HEK293 (cell line): ENCODE measurements around the gene THSD4.

Experiments
- CTCF ChIA-PET: fragments of 350-600 bp; formaldehyde crosslinking; extraction: SDS; loops from one replicate; lab custom pipeline; 2021; ENCODE audit warnings: antibody characterized with exemption; lab: Yijun Ruan, JAX
- POLR2A ChIA-PET: fragments of 300-600 bp; formaldehyde crosslinking; extraction: SDS; loops from one replicate; lab custom pipeline; 2020; ENCODE audit warnings: antibody characterized with exemption, inconsistent platforms; lab: Yijun Ruan, JAX
- H3K27ac ChIP-seq: fragments of 200-500 bp; sonication (Bioruptor generic); 2 replicates; pipeline ENCODE4 v1.5.1; 2014; ENCODE audit warnings: low read depth, low read length, control low read depth, inconsistent platforms; ENCODE audit errors: extremely low read depth
- H3K36me3 ChIP-seq, 2 experiments: fragments of 200-500 bp in 1 of 2; sonication (Bioruptor generic) in 1 of 2; 1 replicate in 1 of 2; 2 replicates in 1 of 2; pipeline ENCODE4 v1.5.1; 2014 to 2017; ENCODE audit warnings: inconsistent platforms in 2 of 2, low read length in 2 of 2; ENCODE audit not compliant: control insufficient read depth in 2 of 2, insufficient read depth in 1 of 2
- H3K4me1 ChIP-seq: fragments of 200-500 bp; sonication (Bioruptor generic); 2 replicates; pipeline ENCODE4 v1.5.1; 2014; ENCODE audit warnings: mild to moderate bottlenecking, low read length, inconsistent platforms; ENCODE audit not compliant: control insufficient read depth, insufficient read depth
- H3K4me3 ChIP-seq: 2 replicates; pipeline ENCODE4 v1.5.1; 2011; ENCODE audit warnings: low read depth, mild to moderate bottlenecking, control low read depth, low read length, moderate library complexity
- H3K9me3 ChIP-seq: fragments of 200-500 bp; sonication (Bioruptor generic); 2 replicates; pipeline ENCODE4 v1.5.1; 2014; ENCODE audit warnings: low read depth, low read length, inconsistent platforms; ENCODE audit not compliant: control insufficient read depth, insufficient read depth
- EGR2 ChIP-seq: fragments of 450-650 bp; formaldehyde crosslinking; IDR thresholded peaks from 2 replicates; pipeline ENCODE4 v1.5.1; 2016; ENCODE audit warnings: low read depth, missing biosample characterization, missing genetic modification characterization
- KLF7 ChIP-seq: fragments of 450-650 bp; formaldehyde crosslinking; IDR thresholded peaks from 2 replicates; pipeline ENCODE4 v1.5.1; 2016; ENCODE audit warnings: missing biosample characterization, missing genetic modification characterization, borderline replicate concordance
- TRIM28 ChIP-seq: IDR thresholded peaks from 2 replicates; pipeline ENCODE4 v1.6.1; 2011; ENCODE audit warnings: low read length, control low read depth, borderline replicate concordance
- ZBTB48 ChIP-seq: fragments of 450-650 bp; formaldehyde crosslinking; IDR thresholded peaks from 2 replicates; pipeline ENCODE4 v1.5.1; 2016; ENCODE audit warnings: missing biosample characterization, missing genetic modification characterization
- ZNF184 ChIP-seq: fragments of 450-650 bp; IDR thresholded peaks from 2 replicates; pipeline ENCODE4 v1.5.1; 2018; ENCODE audit warnings: missing biosample characterization, mild to moderate bottlenecking, missing genetic modification characterization
- ZNF211 ChIP-seq: fragments of 450-650 bp; formaldehyde crosslinking; IDR thresholded peaks from 2 replicates; pipeline ENCODE4 v1.5.1; 2016; ENCODE audit warnings: low read depth, missing biosample characterization, missing genetic modification characterization
- ZNF394 ChIP-seq: fragments of 450-650 bp; formaldehyde crosslinking; IDR thresholded peaks from 2 replicates; pipeline ENCODE4 v1.5.1; 2016; ENCODE audit warnings: missing biosample characterization, missing genetic modification characterization, mild to moderate bottlenecking, moderate library complexity, borderline replicate concordance
- ZNF473 ChIP-seq: fragments of 450-650 bp; formaldehyde crosslinking; IDR thresholded peaks from 2 replicates; pipeline ENCODE4 v1.5.1; 2017; ENCODE audit warnings: missing biosample characterization, missing genetic modification characterization
- ZNF514 ChIP-seq: fragments of 450-650 bp; formaldehyde crosslinking; IDR thresholded peaks from 2 replicates; pipeline ENCODE4 v1.5.1; 2016; ENCODE audit warnings: missing biosample characterization, missing genetic modification characterization
- ZNF518A ChIP-seq: fragments of 450-650 bp; formaldehyde crosslinking; conservative IDR thresholded peaks from 2 replicates; pipeline ENCODE4 v1.5.1; 2016; ENCODE audit warnings: low read depth, missing biosample characterization, missing genetic modification characterization
- ZNF544 ChIP-seq: fragments of 450-650 bp; formaldehyde crosslinking; IDR thresholded peaks from 2 replicates; pipeline ENCODE4 v1.5.0; 2017; ENCODE audit warnings: missing biosample characterization, missing genetic modification characterization
- TF ChIP-seq, protein P1 (sequence below): fragments of 450-650 bp; formaldehyde crosslinking; IDR thresholded peaks from 2 replicates; pipeline ENCODE4 v1.5.1; 2016; ENCODE audit warnings: missing biosample characterization, missing genetic modification characterization
- TF ChIP-seq, protein P2 (sequence below): fragments of 450-650 bp; formaldehyde crosslinking; IDR thresholded peaks from 2 replicates; pipeline ENCODE4 v1.5.1; 2017; ENCODE audit warnings: missing biosample characterization, missing genetic modification characterization
- TF ChIP-seq, protein P3 (sequence below): fragments of 450-650 bp; formaldehyde crosslinking; optimal IDR thresholded peaks from 2 replicates; pipeline ENCODE3; 2016; ENCODE audit warnings: missing biosample characterization, mild to moderate bottlenecking, missing genetic modification characterization

Gene THSD4

GRCh38 chr15:71551566-71551965 is 436.3 kb downstream of the THSD4 start (continued):
- TF ChIP-seq ZNF184 (tag by site-specific recombination) (no peak), ZNF544 (tag by site-specific recombination) (no peak)
- TF ChIP-seq, protein P1, sequence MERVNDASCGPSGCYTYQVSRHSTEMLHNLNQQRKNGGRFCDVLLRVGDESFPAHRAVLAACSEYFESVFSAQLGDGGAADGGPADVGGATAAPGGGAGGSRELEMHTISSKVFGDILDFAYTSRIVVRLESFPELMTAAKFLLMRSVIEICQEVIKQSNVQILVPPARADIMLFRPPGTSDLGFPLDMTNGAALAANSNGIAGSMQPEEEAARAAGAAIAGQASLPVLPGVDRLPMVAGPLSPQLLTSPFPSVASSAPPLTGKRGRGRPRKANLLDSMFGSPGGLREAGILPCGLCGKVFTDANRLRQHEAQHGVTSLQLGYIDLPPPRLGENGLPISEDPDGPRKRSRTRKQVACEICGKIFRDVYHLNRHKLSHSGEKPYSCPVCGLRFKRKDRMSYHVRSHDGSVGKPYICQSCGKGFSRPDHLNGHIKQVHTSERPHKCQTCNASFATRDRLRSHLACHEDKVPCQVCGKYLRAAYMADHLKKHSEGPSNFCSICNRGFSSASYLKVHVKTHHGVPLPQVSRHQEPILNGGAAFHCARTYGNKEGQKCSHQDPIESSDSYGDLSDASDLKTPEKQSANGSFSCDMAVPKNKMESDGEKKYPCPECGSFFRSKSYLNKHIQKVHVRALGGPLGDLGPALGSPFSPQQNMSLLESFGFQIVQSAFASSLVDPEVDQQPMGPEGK (tag by site-specific recombination) = no peak

DNA sequence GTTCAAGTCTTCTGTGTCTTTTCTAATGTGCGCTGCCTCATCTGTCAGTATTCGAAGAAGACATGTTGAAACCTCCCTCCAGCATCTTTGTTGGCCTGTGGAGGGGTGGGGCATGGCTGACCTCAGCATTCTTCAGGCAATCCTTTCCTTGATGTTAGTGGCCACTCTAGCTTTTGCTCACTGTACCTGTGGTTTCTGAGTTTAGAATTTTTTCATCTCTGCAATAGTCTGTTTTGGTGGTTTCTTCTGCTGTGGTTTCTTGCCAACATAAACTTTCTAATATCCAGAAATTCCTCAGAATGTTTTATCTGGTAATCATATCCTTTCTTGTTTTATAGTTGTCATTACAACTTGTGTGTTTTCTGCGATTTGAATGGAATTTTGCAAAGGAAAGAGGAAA is 443.8 kb downstream of the THSD4 start:
- Histone ChIP-seq H3K9me3 (no peaks in the 10 kb centered on the region), H3K36me3 (no peaks in the 10 kb centered on the region), H3K4me1 (no peaks in the 10 kb centered on the region), H3K4me3 (no peak overlapping the region), H3K27ac (no peak overlapping the region)
- POLR2A ChIA-PET = no interaction called here
- TF ChIP-seq, protein P2, sequence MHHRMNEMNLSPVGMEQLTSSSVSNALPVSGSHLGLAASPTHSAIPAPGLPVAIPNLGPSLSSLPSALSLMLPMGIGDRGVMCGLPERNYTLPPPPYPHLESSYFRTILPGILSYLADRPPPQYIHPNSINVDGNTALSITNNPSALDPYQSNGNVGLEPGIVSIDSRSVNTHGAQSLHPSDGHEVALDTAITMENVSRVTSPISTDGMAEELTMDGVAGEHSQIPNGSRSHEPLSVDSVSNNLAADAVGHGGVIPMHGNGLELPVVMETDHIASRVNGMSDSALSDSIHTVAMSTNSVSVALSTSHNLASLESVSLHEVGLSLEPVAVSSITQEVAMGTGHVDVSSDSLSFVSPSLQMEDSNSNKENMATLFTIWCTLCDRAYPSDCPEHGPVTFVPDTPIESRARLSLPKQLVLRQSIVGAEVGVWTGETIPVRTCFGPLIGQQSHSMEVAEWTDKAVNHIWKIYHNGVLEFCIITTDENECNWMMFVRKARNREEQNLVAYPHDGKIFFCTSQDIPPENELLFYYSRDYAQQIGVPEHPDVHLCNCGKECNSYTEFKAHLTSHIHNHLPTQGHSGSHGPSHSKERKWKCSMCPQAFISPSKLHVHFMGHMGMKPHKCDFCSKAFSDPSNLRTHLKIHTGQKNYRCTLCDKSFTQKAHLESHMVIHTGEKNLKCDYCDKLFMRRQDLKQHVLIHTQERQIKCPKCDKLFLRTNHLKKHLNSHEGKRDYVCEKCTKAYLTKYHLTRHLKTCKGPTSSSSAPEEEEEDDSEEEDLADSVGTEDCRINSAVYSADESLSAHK (tag by site-specific recombination) = no peak
- no peak for TF ChIP-seq ZNF473
- CTCF ChIA-PET = no interaction called here

DNA sequence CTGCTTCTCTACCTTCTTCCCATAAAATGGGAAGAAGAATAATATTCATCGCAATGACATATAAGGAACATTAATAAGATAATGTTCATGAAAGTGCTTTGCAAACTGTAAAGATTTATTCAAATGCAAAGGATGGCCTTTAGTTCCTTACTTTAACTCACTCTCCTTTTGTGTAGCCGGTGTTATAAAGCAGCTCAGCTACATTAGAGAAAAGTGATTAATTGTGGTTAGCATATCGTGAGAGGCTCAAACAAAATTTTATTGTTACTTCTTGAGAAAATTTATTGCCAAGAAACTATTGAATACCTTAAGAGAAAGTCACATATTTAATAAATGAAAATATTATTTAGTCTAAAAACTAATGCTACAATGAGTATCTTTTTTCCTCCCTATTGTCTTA is 444.3 kb downstream of the THSD4 start:
- no peaks in the 10 kb centered on the region for H3K9me3 ChIP-seq
- no peak overlapping the region for H3K27ac ChIP-seq
- no peak overlapping the region for H3K4me3 ChIP-seq
- TF ChIP-seq ZNF514 (tag by site-specific recombination) (no peak), TRIM28 (no peak)
- TF ChIP-seq, protein P3, sequence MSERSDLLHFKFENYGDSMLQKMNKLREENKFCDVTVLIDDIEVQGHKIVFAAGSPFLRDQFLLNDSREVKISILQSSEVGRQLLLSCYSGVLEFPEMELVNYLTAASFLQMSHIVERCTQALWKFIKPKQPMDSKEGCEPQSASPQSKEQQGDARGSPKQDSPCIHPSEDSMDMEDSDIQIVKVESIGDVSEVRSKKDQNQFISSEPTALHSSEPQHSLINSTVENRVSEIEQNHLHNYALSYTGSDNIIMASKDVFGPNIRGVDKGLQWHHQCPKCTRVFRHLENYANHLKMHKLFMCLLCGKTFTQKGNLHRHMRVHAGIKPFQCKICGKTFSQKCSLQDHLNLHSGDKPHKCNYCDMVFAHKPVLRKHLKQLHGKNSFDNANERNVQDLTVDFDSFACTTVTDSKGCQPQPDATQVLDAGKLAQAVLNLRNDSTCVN = no peak
- TF ChIP-seq, protein P2 (tag by site-specific recombination) = no peak
- H3K36me3 ChIP-seq = no peaks in the 10 kb centered on the region
- ChIA-PET CTCF (interaction anchor here (0.6 kb wide), 1 partner anchor 1523 kb away, joined by 4 read pairs; no protein-coding TSS in a partner anchor), POLR2A (interaction anchor here (0.9 kb wide), 1 partner anchor 29 kb away, joined by 4 read pairs; no protein-coding TSS in a partner anchor)
- H3K4me1 ChIP-seq = no peaks in the 10 kb centered on the region

GRCh38 chr15:71562251-71562650 is 447.0 kb downstream of the THSD4 start:
- CTCF ChIA-PET = interaction anchor here (1.2 to 2.0 kb wide), 3 partner anchors 10 to 13 kb away, joined by 5 to 6 read pairs (median 5); no protein-coding TSS in a partner anchor
- H3K4me1 ChIP-seq = peaks cover 6% of the 10 kb centered on the region; the same call in 1 of the 2 replicates
- TF ChIP-seq KLF7 (tag by site-specific recombination) (no peak), EGR2 (no peak), ZNF473 (no peak), ZBTB48 (tag by site-specific recombination) (no peak), ZNF211 (no peak), ZNF394 (tag by site-specific recombination) (no peak), ZNF184 (tag by site-specific recombination) (no peak), ZNF518A (no peak)

More at GRCh38 chr15:71562251-71562650, 447.0 kb downstream of the THSD4 start:
- H3K4me3 ChIP-seq = no peak overlapping the region
- POLR2A ChIA-PET = no interaction called here
- H3K27ac ChIP-seq = no peak overlapping the region
- H3K36me3 ChIP-seq = no peaks in the 10 kb centered on the region
- H3K9me3 ChIP-seq = no peaks in the 10 kb centered on the region
